H9 (cell line): ENCODE data around the gene NT5DC1. TPM values are rescaled to one million over a fixed set of nuclear protein-coding genes. Genes with fewer than 3 reads are reported as not detected.

ENCODE experiments used
- DNase-seq: peaks from one replicate; pipeline ENCODE4 v3.0.0-alpha.2; 2017
- H2AFZ ChIP-seq: one replicate; pipeline ENCODE4 v1.6.1; 2013; ENCODE audit warnings: mild to moderate bottlenecking, low read length, control low read depth, moderate library complexity
- H2AK5ac ChIP-seq: 2 replicates; pipeline ENCODE4 v1.6.1; 2013; ENCODE audit warnings: low read length, control low read depth, mixed read lengths; ENCODE audit not compliant: insufficient read length
- H2BK120ac ChIP-seq: one replicate; pipeline ENCODE4 v1.6.1; 2013; ENCODE audit warnings: low read depth, mild to moderate bottlenecking, low read length, control low read depth, inconsistent platforms; ENCODE audit not compliant: poor library complexity, severe bottlenecking
- H2BK12ac ChIP-seq: 2 replicates; pipeline ENCODE4 v1.6.1; 2013; ENCODE audit warnings: low read length, control low read depth, mixed read lengths, low read depth; ENCODE audit not compliant: insufficient read length
- H2BK15ac ChIP-seq: 2 replicates; pipeline ENCODE4 v1.6.1; 2013; ENCODE audit warnings: low read depth, low read length, control low read depth
- H2BK20ac ChIP-seq: one replicate; pipeline ENCODE4 v1.6.1; 2013; ENCODE audit warnings: low read depth, mild to moderate bottlenecking, low read length, control low read depth, inconsistent platforms; ENCODE audit not compliant: poor library complexity, severe bottlenecking
- H2BK5ac ChIP-seq: 2 replicates; pipeline ENCODE4 v1.6.1; 2013; ENCODE audit warnings: low read length, control low read depth, mixed read lengths; ENCODE audit not compliant: insufficient read length
- H3K14ac ChIP-seq: 2 replicates; pipeline ENCODE4 v1.6.1; 2013; ENCODE audit warnings: low read length, control low read depth; ENCODE audit not compliant: insufficient read depth
- H3K18ac ChIP-seq: 2 replicates; pipeline ENCODE4 v1.6.1; 2013; ENCODE audit warnings: low read depth, mild to moderate bottlenecking, mixed read lengths, low read length, control low read depth; ENCODE audit not compliant: insufficient read length
- H3K23ac ChIP-seq: 2 replicates; pipeline ENCODE4 v1.6.1; 2013; ENCODE audit warnings: low read length, control low read depth, mixed read lengths, low read depth; ENCODE audit not compliant: insufficient read length
- H3K23me2 ChIP-seq: 2 replicates; pipeline ENCODE4 v1.6.1; 2013; ENCODE audit warnings: low read depth, mild to moderate bottlenecking, mixed read lengths, low read length, control low read depth; ENCODE audit not compliant: insufficient read length, poor library complexity, severe bottlenecking
- H3K27ac ChIP-seq: 2 replicates; pipeline ENCODE4 v1.5.1; 2013; ENCODE audit warnings: low read length, control low read depth, mixed read lengths, low read depth; ENCODE audit not compliant: insufficient read length
- H3K27me3 ChIP-seq: 2 replicates; pipeline ENCODE4 v1.6.1; 2013; ENCODE audit warnings: low read length, control low read depth, inconsistent platforms; ENCODE audit not compliant: insufficient read depth
- H3K4ac ChIP-seq: 2 replicates; pipeline ENCODE4 v1.6.1; 2013; ENCODE audit warnings: low read depth, mild to moderate bottlenecking, control low read depth, inconsistent platforms, low read length, moderate library complexity
- H3K4me1 ChIP-seq: 2 replicates; pipeline ENCODE4 v1.6.1; 2013; ENCODE audit warnings: low read length, control low read depth, inconsistent platforms; ENCODE audit not compliant: insufficient read depth
- H3K4me2 ChIP-seq: 2 replicates; pipeline ENCODE4 v1.6.1; 2013; ENCODE audit warnings: low read length, control low read depth, mixed read lengths; ENCODE audit not compliant: insufficient read length, insufficient read depth
- H3K56ac ChIP-seq: 2 replicates; pipeline ENCODE4 v1.6.1; 2013; ENCODE audit warnings: low read depth, mild to moderate bottlenecking, mixed read lengths, low read length, control low read depth; ENCODE audit not compliant: insufficient read length
- H3K79me1 ChIP-seq: 2 replicates; pipeline ENCODE4 v1.6.1; 2013; ENCODE audit warnings: low read depth, mild to moderate bottlenecking, moderate library complexity, low read length, control low read depth, inconsistent platforms; ENCODE audit not compliant: insufficient read depth, poor library complexity, severe bottlenecking
- H3K79me2 ChIP-seq: 2 replicates; pipeline ENCODE4 v1.6.1; 2013; ENCODE audit warnings: low read length, control low read depth, inconsistent platforms; ENCODE audit not compliant: insufficient read depth
- H3K9ac ChIP-seq: 2 replicates; pipeline ENCODE4 v1.6.1; 2013; ENCODE audit warnings: low read length, control low read depth, mixed read lengths; ENCODE audit not compliant: insufficient read length; ENCODE audit errors: extremely low read depth
- H3K9me3 ChIP-seq: one replicate; pipeline ENCODE4 v1.6.1; 2013; ENCODE audit warnings: low read depth, low read length, inconsistent platforms; ENCODE audit not compliant: control insufficient read depth
- H3T11ph ChIP-seq: one replicate; pipeline ENCODE4 v1.6.1; 2013; ENCODE audit warnings: mild to moderate bottlenecking, low read length, control low read depth, inconsistent platforms
- H4K20me1 ChIP-seq: one replicate; pipeline ENCODE4 v1.6.1; 2013; ENCODE audit not compliant: control insufficient read depth, insufficient read length, insufficient read depth
- H4K5ac ChIP-seq: 2 replicates; pipeline ENCODE4 v1.6.1; 2013; ENCODE audit warnings: low read depth, mild to moderate bottlenecking, mixed read lengths, low read length, control low read depth; ENCODE audit not compliant: insufficient read length
- H4K8ac ChIP-seq: replicated peaks from 2 replicates; pipeline ENCODE4 v1.6.1; 2013; ENCODE audit warnings: low read length, control low read depth, mixed read lengths, low read depth; ENCODE audit not compliant: insufficient read length
- H4K91ac ChIP-seq: 2 replicates; pipeline ENCODE4 v1.6.1; 2013; ENCODE audit warnings: low read depth, mild to moderate bottlenecking, moderate library complexity, mixed read lengths, low read length, control low read depth; ENCODE audit not compliant: insufficient read length
- H3K27ac Mint-ChIP-seq, 3 experiments: 2 replicates in 2 of 3; 3 replicates in 1 of 3; pipeline ENCODE4 v1.8.0; 2020 to 2021; ENCODE audit warnings: mixed read lengths in 3 of 3, mild to moderate bottlenecking in 1 of 3, moderate library complexity in 1 of 3
- H3K27me3 Mint-ChIP-seq: 2 replicates; pipeline ENCODE4 v1.8.0; 2021; ENCODE audit warnings: low read depth, mild to moderate bottlenecking, moderate library complexity, mixed read lengths
- H3K36me3 Mint-ChIP-seq, 3 experiments: 2 replicates in 2 of 3; 3 replicates in 1 of 3; pipeline ENCODE4 v1.8.0; 2020 to 2021; ENCODE audit warnings: low read depth in 3 of 3, mixed read lengths in 3 of 3; ENCODE audit not compliant: insufficient read depth in 1 of 3
- H3K4me1 Mint-ChIP-seq, 2 experiments: 2 replicates each; pipeline ENCODE4 v1.8.0; 2020; ENCODE audit warnings: mixed read lengths in 2 of 2
- H3K4me3 Mint-ChIP-seq, 2 experiments: 2 replicates in 1 of 2; 3 replicates in 1 of 2; pipeline ENCODE4 v1.8.0; 2020 to 2021; ENCODE audit warnings: mild to moderate bottlenecking in 2 of 2, mixed read lengths in 2 of 2, moderate library complexity in 1 of 2
- H3K9me3 Mint-ChIP-seq, 2 experiments: 2 replicates in 1 of 2; 3 replicates in 1 of 2; pipeline ENCODE4 v1.8.0; 2020; ENCODE audit warnings: mild to moderate bottlenecking in 2 of 2, mixed read lengths in 2 of 2, moderate library complexity in 1 of 2
- CTCF ChIP-seq: fragments of 200-600 bp; sonication (generic); conservative IDR thresholded peaks from 3 replicates; pipeline ENCODE4 v1.8.0; 2021; ENCODE audit warnings: antibody characterized with exemption, mild to moderate bottlenecking
- total RNA-seq: library from RNA; stranded (reverse); gene quantifications from 2 replicates; pipeline ENCODE4 v1.2.1, GENCODE V29; 2021

Gene NT5DC1
- total RNA-seq, 1 experiment from 2014 or later = 64.9 TPM

- Histone ChIP-seq H3K56ac (no peak overlapping the region), H3K4ac (no peak overlapping the region), H4K91ac (no peak overlapping the region), H3K23ac (no peak overlapping the region), H3K23me2 (no peaks in the 10 kb centered on the region), H3K79me1 (no peaks in the 10 kb centered on the region), H3K4me1 (no peaks in the 10 kb centered on the region; the same call in 1 of the 2 replicates), H4K5ac (no peak overlapping the region), H3K9me3 (no peaks in the 10 kb centered on the region), H2BK15ac (no peak overlapping the region), H3K27ac (no peak overlapping the region), H3K14ac (no peak overlapping the region), H2BK20ac (no peak overlapping the region), H3K18ac (no peak overlapping the region), H3K79me2 (no peaks in the 10 kb centered on the region), H3T11ph (no peak overlapping the region), H2BK120ac (no peak overlapping the region), H2AK5ac (no peak overlapping the region), H4K8ac (no peak overlapping the region), H3K4me2 (no peak overlapping the region), H4K20me1 (no peaks in the 10 kb centered on the region), H2BK5ac (no peak overlapping the region), H2AFZ (no peak overlapping the region), H3K9ac (no peak overlapping the region), H2BK12ac (no peak overlapping the region), H3K27me3 (no peaks in the 10 kb centered on the region)
- Mint-ChIP-seq H3K36me3 (peaks cover 0 to 31% (median 4%) of the 10 kb centered on the region in 3 experiments; a peak in 6 of 7 replicates), H3K4me1 (peaks cover 14 to 15% of the 10 kb centered on the region in 2 experiments), H3K27ac (no peak overlapping the region), H3K27me3 (no peaks in the 10 kb centered on the region), H3K9me3 (peaks cover 0 to 8% of the 10 kb centered on the region in 2 experiments; a peak in 3 of 5 replicates), H3K4me3 (no peak overlapping the region)
- DNase-seq = no peak
- no peak for TF ChIP-seq CTCF
Measured at GRCh38 chr6:116088946-116089345, 11.7 kb upstream of the NT5DC1 start.
